Colon (tissue), 2 donors: ENCODE measurements around the gene PASK.

Experiments
- FAIRE-seq: peaks from 2 replicates; lab custom pipeline; 2012; peaks lifted over from hg19 to GRCh38; lab: Jason Lieb, UNC
- donor health status: control.
- donor health status: control.

PASK gene

GRCh38 chr2:241080405-241081189, 68.7 kb downstream of the PASK start:
- FAIRE-seq = no peak

- FAIRE-seq = no peak
These were observed 74.3 kb downstream of the PASK start for GRCh38 chr2:241074901-241075540.

- FAIRE-seq = no peak
These were observed 75.0 kb downstream of the PASK start for GRCh38 chr2:241074065-241074818.

- FAIRE-seq = no peak
These were observed 75.9 kb downstream of the PASK start for GRCh38 chr2:241073166-241074064.

GRCh38 chr2:241072553-241073165, 76.6 kb downstream of the PASK start:
- no peak for FAIRE-seq

GRCh38 chr2:241072151-241072550, 77.1 kb downstream of the PASK start:
- no peak for FAIRE-seq

GRCh38 chr2:241071677-241072111, 77.6 kb downstream of the PASK start:
- FAIRE-seq = no peak

GRCh38 chr2:241070811-241071676, 78.2 kb downstream of the PASK start:
- no peak for FAIRE-seq

GRCh38 chr2:241070361-241070760, 78.9 kb downstream of the PASK start:
- FAIRE-seq = no peak

GRCh38 chr2:241069821-241070281, 79.4 kb downstream of the PASK start:
- no peak for FAIRE-seq

GRCh38 chr2:241068942-241069810, 80.1 kb downstream of the PASK start:
- no peak for FAIRE-seq

- no peak for FAIRE-seq
These were observed 80.9 kb downstream of the PASK start for GRCh38 chr2:241068136-241068941.

- no peak for FAIRE-seq
These were observed 81.7 kb downstream of the PASK start for GRCh38 chr2:241067501-241068135.

- FAIRE-seq = no peak
These were observed 82.4 kb downstream of the PASK start for GRCh38 chr2:241066893-241067341.

- no peak for FAIRE-seq
These were observed 82.9 kb downstream of the PASK start for GRCh38 chr2:241066171-241066892.

GRCh38 chr2:241065355-241065803, 83.9 kb downstream of the PASK start:
- no peak for FAIRE-seq

- no peak for FAIRE-seq
These were observed 84.4 kb downstream of the PASK start for GRCh38 chr2:241064802-241065354.
